Panc1 (cell line): ENCODE data around the gene TPRG1L. TPM values are rescaled to one million over a fixed set of nuclear protein-coding genes. Genes with fewer than 3 reads are reported as not detected.
A peak's percentile ranks its signal among the peaks of the same experiment; 100 is the strongest.

Experiments used
- ATAC-seq: fragments of 200-7000 bp; cut with Tn5 transposase; 2 replicates; pipeline ENCODE4 v1.9.1; 2020; ENCODE audit warnings: mild to moderate bottlenecking, moderate library complexity
- BruUV-seq: library from RNA; stranded (reverse); fragments of 400-500 nt; replicated peaks from 2 replicates; lab custom pipeline; 2021; lab: Mats Ljungman, UMichigan
- CTCF ChIA-PET: fragments of 300-600 bp; sonication (Branson Sonifier 250); formaldehyde crosslinking; loops from one replicate; lab custom pipeline; 2022; ENCODE audit warnings: antibody characterized with exemption; lab: Charles Lee
- POLR2A ChIA-PET: fragments of 300-600 bp; sonication (Branson Sonifier 250); formaldehyde crosslinking; loops from one replicate; lab custom pipeline; 2022; ENCODE audit warnings: antibody characterized with exemption; lab: Charles Lee
- DNase-seq: peaks from one replicate; pipeline ENCODE4 v3.0.0-alpha.2; 2010; ENCODE audit warnings: low read depth, low spot score
- H3K27ac ChIP-seq: 2 replicates; pipeline ENCODE4 v1.5.1; 2011; ENCODE audit warnings: mild to moderate bottlenecking, low read length, inconsistent platforms
- H3K27me3 ChIP-seq: fragments of 200-500 bp; sonication (Bioruptor generic); 2 replicates; pipeline ENCODE4 v1.6.0; 2014; ENCODE audit warnings: low read length, inconsistent platforms; ENCODE audit not compliant: control insufficient read depth, insufficient read depth
- H3K36me3 ChIP-seq: fragments of 200-500 bp; sonication (Bioruptor generic); 2 replicates; pipeline ENCODE4 v1.5.1; 2014; ENCODE audit warnings: inconsistent platforms, mild to moderate bottlenecking, low read length, moderate library complexity; ENCODE audit not compliant: control insufficient read depth, insufficient read depth
- H3K4me1 ChIP-seq: 2 replicates; pipeline ENCODE4 v1.5.1; 2011; ENCODE audit warnings: inconsistent platforms, mild to moderate bottlenecking, low read length, moderate library complexity; ENCODE audit not compliant: control insufficient read depth, insufficient read depth
- H3K4me3 ChIP-seq, 2 experiments: 2 replicates each; pipeline ENCODE4 v1.5.1; 2011 to 2012; ENCODE audit warnings: low read depth in 2 of 2, low read length in 2 of 2, mild to moderate bottlenecking in 2 of 2, inconsistent platforms in 1 of 2, moderate library complexity in 1 of 2
- H3K9me3 ChIP-seq: fragments of 200-500 bp; sonication (Bioruptor generic); 2 replicates; pipeline ENCODE4 v1.5.1; 2014; ENCODE audit warnings: low read depth, mild to moderate bottlenecking, inconsistent platforms, low read length, moderate library complexity; ENCODE audit not compliant: control insufficient read depth, insufficient read depth
- POLR2AphosphoS5 ChIP-seq: IDR thresholded peaks from 2 replicates; pipeline ENCODE4 v1.6.1; 2012; ENCODE audit warnings: mild to moderate bottlenecking, low read depth, low read length, moderate library complexity
- REST ChIP-seq, 2 experiments: IDR thresholded peaks; 2 replicates each; pipeline ENCODE4 v1.6.1; 2011 to 2012; ENCODE audit warnings: low read depth in 2 of 2, control low read depth in 1 of 2, low read length in 1 of 2, mild to moderate bottlenecking in 1 of 2, moderate library complexity in 1 of 2; ENCODE audit not compliant: insufficient read depth in 1 of 2
- SIN3A ChIP-seq: IDR thresholded peaks from 2 replicates; pipeline ENCODE4 v1.6.1; 2012; ENCODE audit warnings: low read depth, mild to moderate bottlenecking, low read length, moderate library complexity, borderline replicate concordance; ENCODE audit not compliant: insufficient read depth
- TCF7L2 ChIP-seq: IDR thresholded peaks from 2 replicates; pipeline ENCODE4 v1.6.1; 2011; ENCODE audit warnings: mild to moderate bottlenecking, low read depth, low read length, inconsistent platforms
- in situ Hi-C: cut with HindIII; loops from 2 replicates; pipeline ENCODE4 v1.10.0; 2016; ENCODE audit warnings: low sequenced_read_pairs, low pct_unique_long_range_greater_than_20kb
- intact Hi-C: fragments of 100-400 bp; cut with micrococcal nuclease; formaldehyde crosslinking; loops from one replicate; pipeline ENCODE4 v1.10.0; 2022; ENCODE audit not compliant: unreplicated experiment
- total RNA-seq: library from RNA; stranded (reverse); gene quantifications from one replicate; pipeline ENCODE4 v1.2.1, GENCODE V29; 2021; ENCODE audit not compliant: unreplicated experiment
- TF ChIP-seq, protein P1 (sequence below): fragments of 450-650 bp; IDR thresholded peaks from 2 replicates; pipeline ENCODE4 v1.5.1; 2017; ENCODE audit warnings: mild to moderate bottlenecking

TPRG1L gene
- total RNA-seq, 1 experiment from 2014 or later, result 57.5 TPM

DNA sequence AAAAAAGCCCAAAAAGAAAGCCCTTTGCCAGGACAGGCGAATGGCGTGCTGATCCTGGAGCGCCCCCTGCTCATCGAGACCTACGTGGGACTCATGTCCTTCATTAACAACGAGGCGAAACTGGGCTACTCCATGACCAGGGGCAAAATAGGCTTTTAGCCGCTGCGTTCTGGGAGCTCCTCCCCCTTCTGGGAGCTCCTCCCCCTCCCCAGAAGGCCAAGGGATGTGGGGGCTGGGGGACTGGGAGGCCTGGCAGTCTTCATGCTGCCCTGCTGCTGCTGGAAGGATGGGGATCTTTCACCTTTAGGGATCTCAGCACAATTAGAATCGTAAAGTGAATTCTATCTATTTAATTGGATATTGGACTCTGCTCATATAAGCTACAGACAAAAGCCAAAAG lies 3.6 kb downstream of the TPRG1L start:
- intact Hi-C loops (loop anchor here (10.0 kb wide), 1 partner anchor 96 kb away; no protein-coding TSS in a partner anchor), in situ Hi-C loops (no loop called here)
- Histone ChIP-seq H3K27me3 (no peaks in the 10 kb centered on the region), H3K36me3 (peaks cover 5% of the 10 kb centered on the region), H3K27ac (no peak overlapping the region), H3K4me1 (peaks cover 8% of the 10 kb centered on the region), H3K4me3 (no peak overlapping the region), H3K9me3 (no peaks in the 10 kb centered on the region)
- CTCF ChIA-PET, result interaction anchor here (0.8 to 1.4 kb wide), 3 partner anchors 96 to 175 kb away, joined by 3 to 7 read pairs (median 6); no protein-coding TSS in a partner anchor
- POLR2A ChIA-PET, result no interaction called here
- no peak for ATAC-seq
- TF ChIP-seq SIN3A (no peak), TCF7L2 (no peak), POLR2AphosphoS5 (no peak), REST (IDR thresholded peaks at IDR 0.05; ENCODE audit: insufficient read depth in 1 of 2, low read depth in 2 of 2, low read length in 1 of 2) (no peak)
- TF ChIP-seq, protein P1, sequence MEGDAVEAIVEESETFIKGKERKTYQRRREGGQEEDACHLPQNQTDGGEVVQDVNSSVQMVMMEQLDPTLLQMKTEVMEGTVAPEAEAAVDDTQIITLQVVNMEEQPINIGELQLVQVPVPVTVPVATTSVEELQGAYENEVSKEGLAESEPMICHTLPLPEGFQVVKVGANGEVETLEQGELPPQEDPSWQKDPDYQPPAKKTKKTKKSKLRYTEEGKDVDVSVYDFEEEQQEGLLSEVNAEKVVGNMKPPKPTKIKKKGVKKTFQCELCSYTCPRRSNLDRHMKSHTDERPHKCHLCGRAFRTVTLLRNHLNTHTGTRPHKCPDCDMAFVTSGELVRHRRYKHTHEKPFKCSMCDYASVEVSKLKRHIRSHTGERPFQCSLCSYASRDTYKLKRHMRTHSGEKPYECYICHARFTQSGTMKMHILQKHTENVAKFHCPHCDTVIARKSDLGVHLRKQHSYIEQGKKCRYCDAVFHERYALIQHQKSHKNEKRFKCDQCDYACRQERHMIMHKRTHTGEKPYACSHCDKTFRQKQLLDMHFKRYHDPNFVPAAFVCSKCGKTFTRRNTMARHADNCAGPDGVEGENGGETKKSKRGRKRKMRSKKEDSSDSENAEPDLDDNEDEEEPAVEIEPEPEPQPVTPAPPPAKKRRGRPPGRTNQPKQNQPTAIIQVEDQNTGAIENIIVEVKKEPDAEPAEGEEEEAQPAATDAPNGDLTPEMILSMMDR, result no peak
- no TSS peak for BruUV-seq
- no peak for DNase-seq

DNA sequence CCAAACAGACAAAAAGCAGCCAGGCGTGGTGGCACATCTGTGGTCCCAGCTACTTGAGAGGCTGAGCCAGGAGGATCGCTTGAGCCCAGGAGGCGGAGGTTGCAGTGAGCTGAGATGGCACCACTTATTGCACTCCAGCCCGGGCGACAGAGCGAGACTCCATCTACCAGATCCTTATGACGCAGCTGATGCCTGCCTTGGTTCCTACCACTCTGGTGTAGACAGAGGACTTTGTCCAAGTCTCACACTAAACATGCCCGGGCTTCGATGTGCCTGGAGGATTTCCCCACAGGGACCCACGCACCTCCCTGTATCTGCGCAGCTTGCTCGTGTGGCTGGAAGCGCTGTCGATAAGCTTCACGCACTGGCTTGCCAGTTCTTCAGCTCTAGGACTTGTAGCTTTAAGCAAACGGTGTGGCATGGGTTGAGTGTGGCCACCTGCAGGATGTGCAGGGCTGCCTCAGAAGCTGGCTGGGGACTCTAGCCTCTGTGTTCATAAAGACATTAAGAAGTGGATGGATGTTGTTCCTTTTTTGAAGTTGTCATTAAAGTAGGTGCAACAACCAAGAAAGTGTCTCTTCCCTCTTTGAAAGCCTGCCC lies 4.8 kb downstream of the TPRG1L start:
- Histone ChIP-seq H3K36me3 (peaks cover 5% of the 10 kb centered on the region), H3K27me3 (no peaks in the 10 kb centered on the region), H3K4me3 (no peak overlapping the region), H3K27ac (no peak overlapping the region), H3K9me3 (no peaks in the 10 kb centered on the region), H3K4me1 (peaks cover 5% of the 10 kb centered on the region)
- ChIA-PET CTCF (no interaction called here), POLR2A (interaction anchor here (0.6 kb wide), 1 partner anchor 122 kb away, joined by 4 read pairs; no protein-coding TSS in a partner anchor)
- ATAC-seq (no peak), DNase-seq (no peak)
- in situ Hi-C loops, result no loop called here
- intact Hi-C loops, result loop anchor here (10.0 kb wide), 1 partner anchor 95 kb away; no protein-coding TSS in a partner anchor
- TF ChIP-seq REST (IDR thresholded peaks at IDR 0.05; ENCODE audit: insufficient read depth in 1 of 2, low read depth in 2 of 2, low read length in 1 of 2) (no peak), SIN3A (no peak), POLR2AphosphoS5 (no peak), TCF7L2 (no peak)
- TF ChIP-seq, protein P1, result no peak
- TSS peak; percentile 93 for BruUV-seq
